HG03064 (cell line): ENCODE data around the gene GAL3ST2.
"Not testable (repeated sequence)": the region's sequence is repeated elsewhere in the genome, so short reads cannot be mapped to it uniquely, and the experiment has no call there.

ENCODE experiments used
- ATAC-seq: cut with Tn5 transposase; IDR thresholded peaks from one replicate; pipeline ENCODE4 v1.9.1; 2021; ENCODE audit warnings: low read depth; ENCODE audit not compliant: unreplicated experiment

Gene GAL3ST2

DNA sequence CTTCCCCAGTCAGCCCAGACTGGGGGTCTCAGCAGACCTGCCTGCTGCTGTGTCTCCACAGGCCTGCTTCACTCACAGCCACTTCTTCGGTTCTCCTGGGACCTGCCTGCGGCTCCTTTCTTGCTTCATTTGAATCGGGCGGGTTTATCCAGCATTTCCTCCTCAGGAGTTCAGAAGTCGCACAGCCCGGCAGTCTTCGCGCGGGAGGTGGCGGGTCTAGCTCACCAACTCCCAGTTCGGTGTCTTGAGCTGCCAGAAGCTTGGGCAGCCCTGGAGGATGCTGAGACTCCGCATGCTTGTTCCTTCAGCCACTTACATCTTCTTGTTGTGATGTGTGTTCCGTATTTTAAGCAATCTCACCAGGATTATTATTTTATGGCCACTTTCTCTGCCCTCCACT lies 31.3 kb upstream of the GAL3ST2 start:
- ATAC-seq = no peak

DNA sequence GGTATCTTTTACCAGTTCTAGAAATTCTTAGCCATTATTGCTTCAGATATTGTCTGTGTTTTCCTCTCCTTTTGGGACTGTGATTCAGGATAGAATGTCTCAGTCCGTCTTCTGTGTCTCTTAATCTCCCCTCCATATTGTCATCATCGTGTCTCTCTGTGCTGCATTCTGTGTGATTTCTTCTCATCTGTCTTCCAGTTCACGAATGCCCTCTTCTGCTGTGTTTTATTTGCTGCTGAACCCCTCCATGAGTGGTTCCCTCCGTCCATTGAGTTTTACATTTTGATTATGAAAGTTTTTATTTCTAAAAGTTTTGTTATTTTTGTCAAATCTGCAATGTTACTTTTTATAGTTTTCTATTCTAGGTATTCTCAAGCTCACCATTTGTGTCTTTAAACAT lies 30.5 kb upstream of the GAL3ST2 start:
- no peak for ATAC-seq

DNA sequence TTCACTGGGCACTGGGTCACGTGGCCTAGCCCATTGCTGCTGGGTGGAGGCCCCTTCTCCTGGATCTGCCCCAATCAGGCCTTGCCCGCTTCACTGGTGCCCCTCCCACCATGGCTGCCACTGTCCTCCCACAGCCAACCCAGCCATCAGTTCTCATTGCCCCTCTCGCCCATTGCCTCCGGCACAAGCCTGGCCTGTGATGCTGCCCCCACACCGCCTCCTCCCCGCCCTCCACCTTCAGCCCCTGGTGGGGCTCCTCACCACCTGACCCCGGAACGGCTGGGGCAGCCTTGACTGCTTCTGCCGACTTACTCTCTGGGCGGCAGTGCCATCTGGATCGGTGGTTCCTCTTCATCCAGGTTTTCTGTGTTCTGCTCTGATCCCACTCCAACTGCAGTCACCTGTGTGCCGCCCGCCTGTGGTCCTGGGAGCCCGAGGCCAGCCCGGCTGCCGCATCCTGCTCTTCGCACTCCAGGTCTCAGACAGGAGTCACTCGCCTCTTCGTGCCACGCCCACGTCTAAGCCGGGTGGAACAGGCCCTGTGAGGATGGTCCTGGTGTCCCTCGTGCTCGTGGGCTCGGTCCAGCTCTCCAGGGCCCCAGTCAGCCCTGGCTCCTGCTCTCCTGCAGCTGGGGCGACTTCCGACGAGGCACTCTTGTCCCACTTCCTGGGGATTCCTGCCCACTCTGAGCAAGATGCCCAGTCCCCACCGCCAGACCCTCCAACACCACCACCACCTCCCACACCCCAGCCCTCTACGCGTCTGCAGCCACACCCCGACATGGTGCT lies 28.0 kb upstream of the GAL3ST2 start:
- no peak for ATAC-seq

DNA sequence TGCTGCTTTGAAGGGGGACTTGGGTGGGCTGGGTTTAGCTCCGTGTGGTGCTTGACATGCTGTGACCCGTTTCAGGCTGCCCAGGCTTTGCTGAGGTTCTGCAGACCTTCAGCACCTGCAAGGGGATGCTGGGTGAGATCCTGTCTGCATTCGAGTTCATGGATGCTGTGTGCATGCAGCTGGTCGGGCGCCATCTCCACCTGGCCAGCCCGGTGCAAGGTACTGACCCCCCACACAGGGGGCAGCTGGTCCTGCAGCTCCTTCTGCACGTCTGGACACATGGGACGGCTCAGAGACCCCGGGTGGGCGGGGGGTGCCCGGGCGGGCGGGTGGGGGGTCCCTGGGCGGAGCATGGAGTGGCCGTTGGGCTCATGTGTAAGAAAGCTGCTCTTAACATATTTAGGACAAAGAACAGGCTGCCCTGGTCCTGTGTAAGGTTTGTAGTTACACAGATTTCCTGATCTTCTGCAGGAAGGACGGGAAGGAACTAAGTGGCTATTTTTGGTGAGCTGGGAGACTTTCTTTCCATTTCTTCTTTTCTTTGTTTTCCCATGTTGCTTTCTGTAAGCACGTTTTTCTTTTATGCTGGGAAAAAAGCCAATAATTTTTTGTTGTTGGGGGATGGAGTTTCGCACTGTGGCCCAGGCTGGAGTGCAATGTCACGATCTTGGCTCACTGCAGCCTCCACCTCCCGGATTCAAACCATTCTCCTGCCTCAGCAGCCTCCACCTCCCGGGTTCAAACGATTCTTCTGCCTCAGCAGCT lies 26.4 kb upstream of the GAL3ST2 start:
- no peak for ATAC-seq

DNA sequence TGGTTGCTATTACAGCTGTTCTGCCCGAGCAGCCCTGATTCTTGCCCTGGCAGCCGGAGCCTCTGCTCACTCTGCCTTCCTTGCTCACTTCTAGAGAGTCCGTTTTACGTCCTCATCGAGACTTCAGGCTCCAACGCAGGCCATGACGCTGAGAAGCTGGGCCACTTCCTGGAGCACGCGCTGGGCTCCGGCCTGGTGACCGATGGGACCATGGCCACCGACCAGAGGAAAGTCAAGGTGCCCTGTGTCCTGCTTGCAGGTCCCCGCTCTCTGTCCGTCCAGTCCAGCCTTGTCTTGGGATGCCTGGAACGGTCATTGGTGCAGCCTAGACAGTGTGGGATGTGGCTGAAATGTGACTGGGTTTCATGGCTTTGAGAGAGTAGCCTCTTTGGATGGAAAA lies 25.5 kb upstream of the GAL3ST2 start:
- ATAC-seq = no peak

DNA sequence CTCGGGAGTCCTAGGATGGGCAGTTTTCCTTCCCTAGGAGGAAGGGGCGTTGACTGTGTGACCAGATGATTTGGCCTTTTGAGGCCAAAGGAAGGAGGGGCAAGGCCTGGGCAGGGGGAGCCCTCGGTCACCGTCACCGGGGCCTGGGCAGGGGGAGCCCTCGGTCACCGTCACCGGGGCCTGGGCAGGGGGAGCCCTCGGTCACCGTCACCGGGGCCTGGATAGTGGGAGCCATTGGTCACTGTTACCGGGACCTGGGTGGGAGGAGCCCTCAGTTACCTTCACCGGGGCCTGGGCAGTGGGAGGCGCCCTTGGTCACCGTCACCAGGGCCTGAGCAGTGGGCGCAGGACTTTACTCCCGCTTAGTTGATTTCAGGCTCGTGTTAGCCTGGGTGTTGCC lies 24.8 kb upstream of the GAL3ST2 start:
- no peak for ATAC-seq

DNA sequence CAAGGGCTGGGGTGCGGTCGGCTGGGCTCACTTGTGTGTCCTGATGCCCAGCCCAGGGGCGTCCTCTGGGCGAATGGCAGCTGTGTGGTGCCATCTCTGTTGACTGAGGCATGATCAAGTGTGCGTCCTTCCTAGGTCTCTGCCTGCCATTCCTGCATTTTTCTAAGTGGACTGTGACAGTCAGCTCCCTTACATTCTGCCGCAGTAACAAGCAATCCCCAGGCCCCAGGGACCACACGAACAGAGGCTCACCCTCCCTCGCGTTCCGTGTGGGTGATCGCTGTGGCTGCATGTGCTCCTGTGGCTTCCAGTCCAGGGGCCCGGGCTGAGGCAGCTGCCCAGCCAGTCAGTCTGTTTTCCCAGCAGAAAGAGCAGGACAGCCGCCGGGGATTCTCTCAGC lies 24.4 kb upstream of the GAL3ST2 start:
- ATAC-seq = no peak

DNA sequence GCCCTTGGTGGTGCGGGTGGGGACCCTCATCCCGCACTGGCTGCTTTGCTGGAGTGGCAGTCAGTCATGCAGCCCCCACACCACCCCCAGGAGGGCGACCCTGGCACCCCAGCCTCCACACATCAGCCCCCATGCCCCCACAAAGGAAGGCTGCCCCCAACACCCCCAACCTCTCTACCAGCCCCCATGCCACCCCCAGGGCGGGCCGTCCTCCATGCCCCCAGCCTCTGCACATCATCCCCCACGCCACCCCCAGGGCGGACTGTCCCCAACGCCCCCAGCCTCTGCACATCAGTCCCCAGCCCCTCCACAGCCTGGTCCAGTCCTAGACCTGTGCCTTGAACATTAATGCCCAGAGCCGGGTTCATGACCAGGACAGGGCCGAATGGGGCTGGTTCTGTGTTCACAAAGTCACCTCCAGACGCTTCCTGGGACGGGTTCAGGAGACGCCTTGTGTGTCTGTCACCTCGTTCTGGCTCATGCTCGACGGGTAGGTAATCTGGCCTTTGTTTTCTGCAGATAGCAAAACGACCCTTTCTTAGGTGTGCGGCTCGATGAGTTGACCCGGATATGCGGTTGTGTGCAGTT lies 23.8 kb upstream of the GAL3ST2 start:
- no peak for ATAC-seq

DNA sequence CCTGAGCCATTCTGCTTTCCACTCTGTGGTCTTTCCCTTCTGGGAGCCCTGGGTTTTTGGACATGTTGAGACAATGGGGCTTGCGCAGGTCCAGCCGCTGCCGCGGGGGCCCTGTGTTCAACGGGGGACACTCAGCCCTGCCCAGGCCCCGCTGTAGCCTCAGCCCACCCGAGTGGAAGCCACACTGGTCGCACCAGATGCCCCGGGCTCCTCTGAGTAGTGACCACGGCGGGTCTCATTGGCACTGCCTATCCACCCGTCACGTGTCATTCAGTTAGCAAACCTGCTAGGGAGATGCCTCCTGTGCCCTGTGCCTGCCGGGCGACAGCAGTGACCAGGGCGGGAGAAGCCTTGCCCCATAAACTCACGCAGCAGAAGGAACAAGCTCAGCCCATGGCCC lies 23.1 kb upstream of the GAL3ST2 start:
- no peak for ATAC-seq

DNA sequence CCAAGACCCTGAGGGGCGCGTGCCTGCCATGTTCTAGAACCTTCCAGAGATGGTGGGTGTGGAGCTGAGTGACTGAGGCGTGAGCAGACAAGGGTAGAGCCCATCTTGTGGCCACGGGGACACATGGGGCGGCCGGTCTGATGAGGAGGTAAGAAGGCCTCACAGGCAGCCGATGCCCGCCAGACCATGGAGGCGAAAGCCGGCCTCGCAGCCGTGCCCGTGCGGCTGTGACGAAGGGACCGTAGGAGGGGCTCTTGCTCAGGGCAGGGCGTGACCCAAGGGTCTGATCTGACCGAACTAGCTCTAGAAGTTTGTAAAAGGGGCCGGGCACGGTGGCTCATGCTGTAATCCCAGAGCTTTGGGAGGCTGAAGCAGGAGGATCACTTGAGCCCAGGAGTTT lies 22.6 kb upstream of the GAL3ST2 start:
- no peak for ATAC-seq

DNA sequence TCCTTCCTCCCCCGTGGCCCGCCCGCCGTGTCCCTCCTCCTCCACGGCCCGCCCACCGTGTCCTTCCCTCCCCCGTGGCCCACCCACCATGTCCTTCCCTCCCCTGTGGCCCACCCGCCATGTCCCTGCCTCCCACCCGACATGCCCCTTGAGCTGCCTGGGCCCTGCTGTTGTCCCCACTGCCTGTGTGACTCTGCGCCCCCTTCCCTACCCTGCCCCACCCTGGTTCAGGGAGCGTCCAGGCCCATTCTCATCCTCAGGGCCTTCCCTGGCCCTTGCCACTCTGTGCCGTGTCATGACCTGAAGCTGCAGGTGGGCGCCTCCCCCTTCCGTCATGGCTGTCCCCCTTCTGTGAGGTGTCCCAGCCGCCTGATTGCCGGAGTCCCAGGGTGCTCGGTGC lies 21.5 kb upstream of the GAL3ST2 start:
- no peak for ATAC-seq

DNA sequence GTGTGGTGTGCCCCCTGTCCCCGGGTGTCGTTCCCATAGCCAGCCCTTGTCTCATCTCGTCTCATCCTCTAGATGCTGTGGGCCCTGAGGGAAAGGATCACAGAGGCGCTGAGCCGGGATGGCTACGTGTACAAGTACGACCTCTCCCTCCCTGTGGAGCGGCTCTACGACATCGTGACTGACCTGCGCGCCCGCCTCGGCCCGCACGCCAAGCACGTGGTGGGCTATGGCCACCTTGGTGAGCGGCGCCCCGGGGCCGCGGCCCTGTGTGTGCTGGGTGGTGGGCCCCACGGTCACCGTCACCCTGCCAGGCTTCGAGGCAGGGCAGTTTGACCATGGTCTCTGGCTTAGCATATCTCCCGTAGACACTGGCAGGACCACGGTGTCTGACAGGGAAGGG lies 20.8 kb upstream of the GAL3ST2 start:
- ATAC-seq = no peak

DNA sequence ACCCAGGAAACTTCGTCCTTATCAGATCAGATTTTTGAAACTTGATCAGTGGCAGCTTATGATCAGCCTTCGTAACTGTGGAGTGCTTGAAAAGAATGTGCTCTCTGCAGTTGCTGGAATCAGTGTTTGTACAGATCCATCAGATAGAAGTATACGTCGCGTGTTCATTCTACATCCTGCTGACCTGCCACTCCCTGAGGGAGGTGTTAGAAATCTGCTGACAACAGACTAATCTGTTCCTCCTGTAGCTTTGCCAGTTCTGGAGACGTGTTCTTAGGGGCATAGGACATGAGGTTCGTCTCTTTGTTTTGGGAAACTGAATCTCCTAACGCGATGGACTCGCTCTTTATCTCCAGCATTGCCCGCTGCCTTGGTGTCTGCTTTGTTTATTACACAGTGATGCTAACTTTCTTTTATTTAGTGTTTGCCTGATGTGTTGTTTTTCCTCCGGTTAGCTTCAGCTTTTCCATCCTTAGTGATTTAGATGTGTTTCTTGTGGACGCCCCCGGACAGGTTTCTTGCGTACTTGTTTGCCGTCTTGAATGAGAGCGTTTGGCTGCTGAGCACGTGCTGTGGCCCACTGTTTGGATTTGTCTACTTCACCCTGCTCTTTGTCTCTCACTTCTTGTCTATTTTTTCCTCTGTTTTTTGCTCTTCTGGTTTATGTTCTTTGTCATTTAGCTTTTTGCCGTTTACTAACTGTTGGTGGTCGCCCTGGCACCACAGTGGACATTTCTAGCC lies 17.4 kb upstream of the GAL3ST2 start:
- no peak for ATAC-seq

DNA sequence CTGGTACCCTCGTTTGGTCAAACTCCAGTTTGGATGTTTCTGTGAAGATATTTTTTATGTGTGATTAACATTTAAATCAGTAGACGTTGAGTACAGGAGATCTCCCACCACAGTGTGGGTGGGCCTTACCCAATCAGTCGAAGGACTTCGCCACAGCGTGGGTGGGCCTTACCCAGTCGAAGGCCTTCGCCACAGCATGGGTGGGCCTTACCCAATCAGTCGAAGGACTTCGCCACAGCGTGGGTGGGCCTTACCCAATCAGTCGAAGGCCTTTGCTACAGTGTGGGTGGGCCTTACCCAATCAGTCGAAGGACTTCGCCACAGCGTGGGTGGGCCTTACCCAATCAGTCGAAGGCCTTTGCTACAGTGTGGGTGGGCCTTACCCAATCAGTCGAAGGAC lies 16.7 kb upstream of the GAL3ST2 start:
- not testable (repeated sequence) for ATAC-seq

DNA sequence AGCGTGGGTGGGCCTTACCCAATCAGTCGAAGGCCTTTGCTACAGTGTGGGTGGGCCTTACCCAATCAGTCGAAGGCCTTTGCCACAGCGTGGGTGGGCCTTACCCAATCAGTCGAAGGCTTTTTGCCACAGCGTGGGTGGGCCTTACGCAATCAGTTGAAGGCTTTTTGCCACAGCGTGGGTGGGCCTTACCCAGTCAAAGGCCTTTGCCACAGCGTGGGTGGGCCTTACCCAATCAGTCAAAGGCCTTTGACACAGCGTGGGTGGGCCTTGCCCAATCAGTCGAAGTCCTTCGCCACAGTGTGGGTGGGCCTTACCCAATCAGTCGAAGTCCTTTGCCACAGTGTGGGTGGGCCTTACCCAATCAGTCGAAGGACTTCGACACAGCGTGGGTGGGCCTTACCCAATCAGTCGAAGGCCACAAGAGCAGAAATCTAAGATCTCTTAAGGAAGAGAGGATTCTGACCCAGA lies 16.3 kb upstream of the GAL3ST2 start:
- no peak for ATAC-seq

DNA sequence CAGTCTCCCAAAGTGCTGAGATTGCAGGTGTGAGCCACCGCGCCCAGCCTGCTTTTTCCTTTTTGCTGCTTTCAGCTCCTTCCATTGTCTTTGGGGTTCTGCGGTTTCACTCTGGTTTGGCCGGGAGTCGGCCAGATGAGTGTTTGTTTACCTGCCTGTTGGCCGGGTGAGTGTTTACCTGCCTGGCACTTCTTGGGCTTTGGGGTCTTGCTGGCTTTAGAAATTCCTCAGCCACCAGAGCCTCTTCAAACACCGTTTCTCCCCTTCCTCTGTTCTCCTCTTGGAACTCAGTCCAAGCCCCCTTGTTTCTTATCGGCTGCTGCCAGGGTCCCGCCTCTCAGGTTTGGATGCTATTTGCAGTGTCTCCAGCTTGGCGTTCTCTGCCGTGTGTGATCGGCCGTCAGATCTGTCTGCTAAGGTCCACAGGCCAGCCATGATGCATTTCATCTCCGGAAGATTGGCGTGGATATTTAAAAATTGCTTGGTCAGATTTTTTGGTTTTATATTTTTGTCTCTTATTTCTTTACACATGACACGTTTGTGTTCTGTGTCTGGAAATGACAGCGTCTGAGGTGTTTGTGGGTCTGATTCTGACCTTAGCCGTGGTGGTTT lies 14.2 kb upstream of the GAL3ST2 start:
- ATAC-seq = no peak

DNA sequence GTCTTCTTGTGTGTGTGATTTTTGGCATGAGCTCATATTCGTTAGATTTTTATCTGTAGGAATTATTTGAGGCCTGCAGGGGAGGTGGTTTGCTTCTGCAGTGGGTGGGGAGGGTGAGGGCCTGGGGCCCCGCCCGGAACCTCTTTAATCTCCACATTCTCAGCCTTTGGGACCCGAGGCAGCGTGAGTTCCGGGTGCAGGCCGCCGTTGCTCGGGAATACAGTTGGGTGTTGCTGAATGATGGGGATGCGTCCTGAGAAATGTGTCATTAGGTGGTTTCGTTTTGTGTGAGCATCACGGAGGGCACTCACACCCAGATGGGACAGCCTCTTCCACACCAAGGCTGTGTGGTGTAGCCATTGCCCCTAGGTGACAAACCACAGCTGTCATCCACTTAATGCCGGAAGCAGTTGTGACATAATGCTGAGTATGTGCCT lies 13.7 kb upstream of the GAL3ST2 start:
- ATAC-seq = no peak

DNA sequence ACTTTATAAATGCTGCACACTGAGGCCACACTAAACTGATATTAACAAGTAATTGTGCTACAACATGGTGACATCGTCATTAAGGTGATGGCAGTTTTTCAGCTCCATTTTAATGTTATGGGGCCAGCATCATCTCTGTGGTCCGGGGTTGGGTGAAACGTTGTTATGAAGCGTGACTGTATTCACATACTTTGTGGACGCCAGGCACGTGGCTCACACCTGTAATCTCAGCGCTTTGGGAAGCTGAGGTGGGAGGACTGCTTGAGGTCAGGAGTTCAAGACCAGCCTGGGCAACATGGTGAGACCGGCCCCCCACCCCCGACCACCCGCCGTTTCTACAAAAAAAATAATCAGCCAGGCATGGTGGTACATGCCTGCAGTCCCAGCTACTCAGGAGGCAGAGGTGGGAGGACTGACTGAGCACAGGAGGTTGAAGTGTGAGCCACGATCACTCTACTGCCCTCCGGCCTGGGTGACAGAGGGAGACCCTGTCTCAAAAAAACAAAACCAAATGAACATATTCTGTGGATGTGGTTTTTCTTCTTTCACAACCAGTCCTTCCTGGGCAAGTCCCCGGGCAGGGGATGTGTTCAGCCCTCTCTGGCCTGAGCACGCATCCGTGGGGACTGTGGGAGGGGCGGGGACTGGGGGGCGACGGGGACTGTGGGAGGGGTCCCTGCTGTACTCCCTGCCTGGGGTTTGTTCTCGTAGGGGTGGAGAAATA lies 12.9 kb upstream of the GAL3ST2 start:
- ATAC-seq = no peak

DNA sequence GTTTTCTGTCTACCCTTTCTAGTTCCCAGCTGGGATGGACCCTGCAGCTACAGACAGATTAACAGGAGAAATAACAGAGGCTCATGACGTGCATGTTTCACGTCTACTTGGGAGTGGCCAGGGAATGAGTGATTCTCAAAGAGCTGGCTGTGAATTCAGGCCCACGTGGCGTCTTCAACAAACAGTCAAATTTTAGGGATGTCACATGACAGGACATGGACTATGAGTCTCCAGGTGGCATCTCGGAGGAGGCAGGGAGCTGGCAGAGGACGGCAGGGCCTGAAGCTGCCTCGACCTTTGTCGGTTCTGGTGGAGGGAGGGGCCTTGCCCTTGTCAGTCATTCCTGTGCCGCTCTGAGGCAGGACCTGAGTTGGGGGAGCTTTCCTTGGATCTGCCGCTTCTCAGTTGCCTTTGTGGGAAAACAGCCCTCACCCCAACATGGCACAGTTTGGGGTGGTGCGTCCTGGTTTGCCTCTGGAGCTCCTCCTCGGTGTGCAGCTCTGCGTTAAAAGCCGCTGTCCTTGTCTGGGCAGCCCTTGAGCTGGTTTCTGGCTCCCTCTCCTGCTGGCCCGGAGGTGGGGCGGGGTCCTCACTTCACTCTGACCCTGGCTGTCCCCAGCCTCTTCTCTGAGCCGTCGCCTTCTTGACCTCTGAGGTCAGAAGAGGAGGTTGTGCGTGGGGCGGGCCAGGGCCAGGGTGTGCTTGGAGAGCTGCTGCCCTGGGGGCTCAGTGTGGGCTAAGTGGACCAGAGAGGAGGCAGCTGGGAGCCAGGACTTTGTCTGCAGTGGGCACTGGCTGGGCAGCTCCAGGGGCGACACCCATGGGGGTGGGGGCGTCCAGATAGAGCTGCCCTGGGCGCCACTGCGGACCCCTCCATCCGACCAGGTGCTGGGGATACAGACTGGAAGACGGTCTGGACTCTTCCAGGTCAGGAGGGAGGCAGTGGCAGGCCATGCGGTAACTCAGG lies 12.1 kb upstream of the GAL3ST2 start:
- ATAC-seq = no peak
